T-helper 9 cell (primary cell): ENCODE data around the gene KLK13.
A peak's percentile ranks its signal among the peaks of the same experiment; 100 is the strongest.

ENCODE experiments used
- DNase-seq: peaks from one replicate; pipeline ENCODE4 v3.0.0-alpha.2; 2020

The KLK13 gene

GRCh38 chr19:51018745-51019543 lies 45.9 kb downstream of the KLK13 start:
- no peak for DNase-seq

- peak; percentile 23 for DNase-seq
Measured at GRCh38 chr19:51016798-51017683, 47.9 kb downstream of the KLK13 start.

- DNase-seq: no peak
Measured at GRCh38 chr19:51015691-51016267, 49.1 kb downstream of the KLK13 start.

GRCh38 chr19:51014242-51014641 lies 50.6 kb downstream of the KLK13 start:
- no peak for DNase-seq

- DNase-seq: no peak
Measured at GRCh38 chr19:51012661-51013190, 52.2 kb downstream of the KLK13 start.

- no peak for DNase-seq
Measured at GRCh38 chr19:51010066-51010795, 54.7 kb downstream of the KLK13 start.

GRCh38 chr19:51009061-51009891 lies 55.6 kb downstream of the KLK13 start:
- no peak for DNase-seq

- DNase-seq: no peak
Measured at GRCh38 chr19:51007488-51007887, 57.4 kb downstream of the KLK13 start.

- DNase-seq: no peak
Measured at GRCh38 chr19:51006406-51006805, 58.5 kb downstream of the KLK13 start.
